Measurements from ENCODE around the gene KCNB1.
A peak's percentile ranks its signal among the peaks of the same experiment; 100 is the strongest.

KCNB1 gene

GRCh38 chr20:49360242-49360968 is 122.1 kb downstream of the KCNB1 start:
- H3K27me3 Mint-ChIP-seq: peaks cover 10% of the 10 kb centered on the region

GRCh38 chr20:49356676-49357075 is 125.8 kb downstream of the KCNB1 start:
- ATAC-seq (ENCODE audit: low read depth) (no peak), DNase-seq (ENCODE audit: low spot score in 2 of 2) (no peak)
- Mint-ChIP-seq H3K27me3 (peaks cover 14% of the 10 kb centered on the region), H3K4me1 (no peaks in the 10 kb centered on the region), H3K9me3 (no peaks in the 10 kb centered on the region), H3K4me3 (no peak overlapping the region), H3K27ac (no peak overlapping the region), H3K36me3 (no peaks in the 10 kb centered on the region)

More at GRCh38 chr20:49360242-49360968, 122.1 kb downstream of the KCNB1 start:
- Mint-ChIP-seq H3K4me1 (no peaks in the 10 kb centered on the region), H3K27ac (no peak overlapping the region), H3K36me3 (no peaks in the 10 kb centered on the region), H3K4me3 (no peak overlapping the region), H3K9me3 (no peaks in the 10 kb centered on the region)
- ATAC-seq (ENCODE audit: low read depth) (no peak), DNase-seq (ENCODE audit: low spot score in 2 of 2) (no peak)

- ATAC-seq (ENCODE audit: low read depth) (no peak), DNase-seq (ENCODE audit: low spot score in 2 of 2) (no peak)
- H3K4me3 Mint-ChIP-seq: no peak overlapping the region
- peaks cover 7% of the 10 kb centered on the region for H3K27me3 Mint-ChIP-seq
- H3K27ac Mint-ChIP-seq: no peak overlapping the region
- no peaks in the 10 kb centered on the region for H3K9me3 Mint-ChIP-seq
- no peaks in the 10 kb centered on the region for H3K4me1 Mint-ChIP-seq
- H3K36me3 Mint-ChIP-seq: no peaks in the 10 kb centered on the region
Measured at GRCh38 chr20:49354673-49355072, 127.8 kb downstream of the KCNB1 start.

GRCh38 chr20:49353348-49353747 is 129.1 kb downstream of the KCNB1 start:
- no peak for DNase-seq (ENCODE audit: low spot score in 2 of 2)
- H3K36me3 Mint-ChIP-seq: no peaks in the 10 kb centered on the region
- no peaks in the 10 kb centered on the region for H3K4me1 Mint-ChIP-seq
- ATAC-seq (ENCODE audit: low read depth): no peak
- H3K9me3 Mint-ChIP-seq: no peaks in the 10 kb centered on the region
- H3K27me3 Mint-ChIP-seq: peaks cover 7% of the 10 kb centered on the region
- H3K27ac Mint-ChIP-seq: no peak overlapping the region
- no peak overlapping the region for H3K4me3 Mint-ChIP-seq

- Mint-ChIP-seq H3K9me3 (no peaks in the 10 kb centered on the region), H3K36me3 (no peaks in the 10 kb centered on the region), H3K27me3 (peaks cover 7% of the 10 kb centered on the region), H3K27ac (no peak overlapping the region), H3K4me1 (no peaks in the 10 kb centered on the region), H3K4me3 (no peak overlapping the region)
- ATAC-seq (ENCODE audit: low read depth) (no peak), DNase-seq (ENCODE audit: low spot score in 2 of 2) (no peak)
Measured at GRCh38 chr20:49352751-49353150, 129.7 kb downstream of the KCNB1 start.

GRCh38 chr20:49351775-49352174 is 130.7 kb downstream of the KCNB1 start:
- no peak for ATAC-seq (ENCODE audit: low read depth)
- no peaks in the 10 kb centered on the region for H3K9me3 Mint-ChIP-seq
- no peak for DNase-seq (ENCODE audit: low spot score in 2 of 2)
- no peaks in the 10 kb centered on the region for H3K36me3 Mint-ChIP-seq
- peaks cover 9% of the 10 kb centered on the region for H3K27me3 Mint-ChIP-seq
- H3K4me3 Mint-ChIP-seq: no peak overlapping the region
- no peaks in the 10 kb centered on the region for H3K4me1 Mint-ChIP-seq
- no peak overlapping the region for H3K27ac Mint-ChIP-seq

- peaks cover 8% of the 10 kb centered on the region for H3K27me3 Mint-ChIP-seq
- H3K4me3 Mint-ChIP-seq: no peak overlapping the region
- H3K9me3 Mint-ChIP-seq: no peaks in the 10 kb centered on the region
- H3K4me1 Mint-ChIP-seq: no peaks in the 10 kb centered on the region
- ATAC-seq (ENCODE audit: low read depth): no peak
- DNase-seq (ENCODE audit: low spot score in 2 of 2): no peak
- no peak overlapping the region for H3K27ac Mint-ChIP-seq
- H3K36me3 Mint-ChIP-seq: no peaks in the 10 kb centered on the region
Measured at GRCh38 chr20:49349694-49350252, 132.7 kb downstream of the KCNB1 start.

- ATAC-seq (ENCODE audit: low read depth) (no peak), DNase-seq (ENCODE audit: low spot score in 2 of 2) (no peak)
- H3K9me3 Mint-ChIP-seq: no peaks in the 10 kb centered on the region
- no peaks in the 10 kb centered on the region for H3K36me3 Mint-ChIP-seq
- H3K27ac Mint-ChIP-seq: no peak overlapping the region
- no peaks in the 10 kb centered on the region for H3K4me1 Mint-ChIP-seq
- no peak overlapping the region for H3K4me3 Mint-ChIP-seq
- peaks cover 8% of the 10 kb centered on the region for H3K27me3 Mint-ChIP-seq
Measured at GRCh38 chr20:49349078-49349477, 133.4 kb downstream of the KCNB1 start.

GRCh38 chr20:49348563-49348962 is 133.9 kb downstream of the KCNB1 start:
- no peak for DNase-seq (ENCODE audit: low spot score in 2 of 2)
- Mint-ChIP-seq H3K4me1 (no peaks in the 10 kb centered on the region), H3K4me3 (no peak overlapping the region), H3K36me3 (no peaks in the 10 kb centered on the region), H3K27me3 (peaks cover 12% of the 10 kb centered on the region), H3K27ac (peak overlapping the region; percentile 73), H3K9me3 (no peaks in the 10 kb centered on the region)
- ATAC-seq (ENCODE audit: low read depth): no peak

- Mint-ChIP-seq H3K27ac (peak overlapping the region; percentile 73), H3K4me3 (no peak overlapping the region), H3K36me3 (no peaks in the 10 kb centered on the region), H3K9me3 (no peaks in the 10 kb centered on the region), H3K27me3 (peaks cover 12% of the 10 kb centered on the region), H3K4me1 (no peaks in the 10 kb centered on the region)
- DNase-seq (ENCODE audit: low spot score in 2 of 2) (no peak), ATAC-seq (ENCODE audit: low read depth) (no peak)
Measured at GRCh38 chr20:49347156-49347555, 135.3 kb downstream of the KCNB1 start.

GRCh38 chr20:49346682-49347081 is 135.8 kb downstream of the KCNB1 start:
- H3K27me3 Mint-ChIP-seq: peaks cover 7% of the 10 kb centered on the region
- no peak for DNase-seq (ENCODE audit: low spot score in 2 of 2)
- no peaks in the 10 kb centered on the region for H3K4me1 Mint-ChIP-seq
- H3K27ac Mint-ChIP-seq: peak overlapping the region; percentile 73
- H3K9me3 Mint-ChIP-seq: no peaks in the 10 kb centered on the region
- H3K4me3 Mint-ChIP-seq: no peak overlapping the region
- no peak for ATAC-seq (ENCODE audit: low read depth)
- H3K36me3 Mint-ChIP-seq: no peaks in the 10 kb centered on the region

GRCh38 chr20:49345524-49345923 is 136.9 kb downstream of the KCNB1 start:
- H3K9me3 Mint-ChIP-seq: no peaks in the 10 kb centered on the region
- ATAC-seq (ENCODE audit: low read depth): no peak
- no peaks in the 10 kb centered on the region for H3K36me3 Mint-ChIP-seq

GRCh38 chr20:49344975-49345374 is 137.5 kb downstream of the KCNB1 start:
- Mint-ChIP-seq H3K4me1 (no peaks in the 10 kb centered on the region), H3K36me3 (no peaks in the 10 kb centered on the region), H3K4me3 (no peak overlapping the region), H3K9me3 (no peaks in the 10 kb centered on the region), H3K27ac (no peak overlapping the region), H3K27me3 (peaks cover 10% of the 10 kb centered on the region)
- ATAC-seq (ENCODE audit: low read depth) (no peak), DNase-seq (ENCODE audit: low spot score in 2 of 2) (no peak)

More at GRCh38 chr20:49345524-49345923, 136.9 kb downstream of the KCNB1 start:
- no peaks in the 10 kb centered on the region for H3K4me1 Mint-ChIP-seq
- H3K27ac Mint-ChIP-seq: no peak overlapping the region
- peaks cover 10% of the 10 kb centered on the region for H3K27me3 Mint-ChIP-seq
- no peak overlapping the region for H3K4me3 Mint-ChIP-seq
- DNase-seq (ENCODE audit: low spot score in 2 of 2): no peak

GRCh38 chr20:49344140-49344539 is 138.3 kb downstream of the KCNB1 start:
- DNase-seq (ENCODE audit: low spot score in 2 of 2) (no peak), ATAC-seq (ENCODE audit: low read depth) (no peak)
- H3K4me3 Mint-ChIP-seq: no peak overlapping the region
- no peak overlapping the region for H3K27ac Mint-ChIP-seq
- no peaks in the 10 kb centered on the region for H3K9me3 Mint-ChIP-seq
- no peaks in the 10 kb centered on the region for H3K4me1 Mint-ChIP-seq
- H3K27me3 Mint-ChIP-seq: peaks cover 10% of the 10 kb centered on the region
- H3K36me3 Mint-ChIP-seq: no peaks in the 10 kb centered on the region

GRCh38 chr20:49343246-49343645 is 139.2 kb downstream of the KCNB1 start:
- DNase-seq (ENCODE audit: low spot score in 2 of 2) (no peak), ATAC-seq (ENCODE audit: low read depth) (no peak)
- Mint-ChIP-seq H3K4me1 (no peaks in the 10 kb centered on the region), H3K4me3 (no peak overlapping the region), H3K27me3 (peaks cover 12% of the 10 kb centered on the region), H3K9me3 (no peaks in the 10 kb centered on the region), H3K27ac (no peak overlapping the region), H3K36me3 (no peaks in the 10 kb centered on the region)

Data from memory B cell (primary cell).